ENCODE data around the gene RBM26.

- TF ChIP-seq CTCF (IDR thresholded peaks at IDR 0.05) (no peak), ZFX (IDR thresholded peaks at IDR 0.05; ENCODE audit: borderline replicate concordance) (no peak)
Observed at GRCh38 chr13:79384022-79384610, 21.9 kb downstream of the RBM26 start.
